HepG2 (cell line): ENCODE measurements around the gene KIAA0930. TPM values are rescaled to one million over a fixed set of nuclear protein-coding genes. Genes with fewer than 3 reads are reported as not detected.
A peak's percentile ranks its signal among the peaks of the same experiment; 100 is the strongest.

Source experiments
- CC2D1A ChIP-seq: sonication (generic); formaldehyde crosslinking; IDR thresholded peaks from 2 replicates; pipeline ENCODE4 v1.8.1; 2023; ENCODE audit warnings: mild to moderate bottlenecking, missing genetic modification reagents
- CHD4 ChIP-seq: fragments of 200-600 bp; sonication (generic); IDR thresholded peaks from 2 replicates; pipeline ENCODE4 v1.7.0; 2017; ENCODE audit warnings: mild to moderate bottlenecking, low read length, borderline replicate concordance
- DPF2 ChIP-seq: sonication (generic); formaldehyde crosslinking; IDR thresholded peaks from 2 replicates; pipeline ENCODE4 v1.4.0; 2020; ENCODE audit warnings: mild to moderate bottlenecking, low read depth, missing genetic modification reagents, borderline replicate concordance
- FOSL1 ChIP-seq: sonication (generic); formaldehyde crosslinking; IDR thresholded peaks from 2 replicates; pipeline ENCODE4 v1.9.0; 2021; ENCODE audit warnings: missing genetic modification reagents, borderline replicate concordance
- FOXP1 ChIP-seq, 2 experiments: fragments of 450-650 bp in 1 of 2; IDR thresholded peaks; 2 replicates each; pipeline ENCODE4 v1.6.1; 2017 to 2018; ENCODE audit warnings: antibody characterized with exemption in 1 of 2
- GRHL1 ChIP-seq: sonication (generic); formaldehyde crosslinking; conservative IDR thresholded peaks from 2 replicates; pipeline ENCODE4 v1.8.0; 2022; ENCODE audit warnings: missing genetic modification reagents
- HNRNPUL1 ChIP-seq: fragments of 200-400 bp; formaldehyde crosslinking; IDR thresholded peaks from 2 replicates; pipeline ENCODE4 v1.6.1; 2017; ENCODE audit warnings: low read depth, mild to moderate bottlenecking, low read length, moderate library complexity
- HOMEZ ChIP-seq: IDR thresholded peaks from 2 replicates; pipeline ENCODE4 v1.6.1; 2016; ENCODE audit warnings: low read depth
- KDM1A ChIP-seq: IDR thresholded peaks from 2 replicates; pipeline ENCODE4 v1.6.1; 2016; ENCODE audit warnings: missing compliant biosample characterization
- MAFK ChIP-seq, 2 experiments: IDR thresholded peaks in 1 of 2; conservative IDR thresholded peaks in 1 of 2; 2 replicates each; pipeline ENCODE4 v1.6.1; 2011; ENCODE audit warnings: improper control_type of control experiment in 2 of 2, low read length in 2 of 2
- PPARG ChIP-seq: conservative IDR thresholded peaks from 2 replicates; pipeline ENCODE4 v1.6.1; 2016; ENCODE audit warnings: missing biosample characterization, missing genetic modification reagents
- RAD21 ChIP-seq: fragments of 450-650 bp; formaldehyde crosslinking; IDR thresholded peaks from 2 replicates; pipeline ENCODE4 v1.5.0; 2020; ENCODE audit warnings: mild to moderate bottlenecking
- SCMH1 ChIP-seq: sonication (generic); formaldehyde crosslinking; IDR thresholded peaks from 2 replicates; pipeline ENCODE4 v1.9.0; 2021; ENCODE audit warnings: missing genetic modification reagents, mild to moderate bottlenecking, borderline replicate concordance
- TBX2 ChIP-seq: sonication (generic); formaldehyde crosslinking; IDR thresholded peaks from 2 replicates; pipeline ENCODE4 v1.5.0; 2020; ENCODE audit warnings: missing genetic modification reagents, mild to moderate bottlenecking, borderline replicate concordance
- ZBTB42 ChIP-seq: sonication (generic); formaldehyde crosslinking; IDR thresholded peaks from 2 replicates; pipeline ENCODE4 v1.5.0; 2020; ENCODE audit warnings: mild to moderate bottlenecking, missing genetic modification reagents
- ZNF34 ChIP-seq: sonication (generic); formaldehyde crosslinking; IDR thresholded peaks from 2 replicates; pipeline ENCODE4 v1.4.0; 2020; ENCODE audit warnings: mild to moderate bottlenecking, missing genetic modification reagents, borderline replicate concordance
- ZNF460 ChIP-seq: sonication (generic); formaldehyde crosslinking; IDR thresholded peaks from 2 replicates; pipeline ENCODE4 v1.5.1; 2020; ENCODE audit warnings: missing genetic modification reagents, mild to moderate bottlenecking, borderline replicate concordance
- ZNF674 ChIP-seq: sonication (generic); formaldehyde crosslinking; IDR thresholded peaks from 2 replicates; pipeline ENCODE4 v1.5.0; 2020; ENCODE audit warnings: low read depth, mild to moderate bottlenecking, missing genetic modification reagents
- ZNF781 ChIP-seq: sonication (generic); formaldehyde crosslinking; IDR thresholded peaks from 2 replicates; pipeline ENCODE4 v1.5.1; 2020; ENCODE audit warnings: borderline replicate concordance, mild to moderate bottlenecking, missing genetic modification reagents; ENCODE audit errors: not compliant biosample characterization
- polyA plus RNA-seq, 8 experiments: library from polyadenylated mRNA; depleted of rRNA in 3 of 8; stranded (reverse) in 7 of 8; unstranded in 1 of 8; fragments of >200 nt; fragmentation: Illumina TruSeq in 4 of 8; extraction: Trizol in 4 of 8; gene quantifications; 2 replicates each; pipeline versions ENCODE4 v1.2.1 to v1.2.3, GENCODE V29; 2011 to 2016; ENCODE audit warnings: low read depth in 4 of 8, missing spikeins in 1 of 8, mixed read lengths in 1 of 8; ENCODE audit not compliant: insufficient read depth in 1 of 8
- total RNA-seq, 5 experiments: library from RNA; depleted of rRNA; stranded (reverse); fragments of >200 nt; fragmentation: Illumina TruSeq; extraction: Trizol; gene quantifications; 2 replicates each; pipeline ENCODE4 v1.2.3, GENCODE V29; 2016; ENCODE audit warnings: low read depth in 1 of 5
- TF ChIP-seq, protein P1 (sequence below): sonication (generic); formaldehyde crosslinking; IDR thresholded peaks from 2 replicates; pipeline ENCODE4 v1.4.0; 2020; ENCODE audit warnings: mild to moderate bottlenecking, missing genetic modification reagents

Gene KIAA0930
- total and polyA plus RNA-seq, 2 of the 13 experiments (the other 11 are each of a cell fraction or from before 2014, with no cell fraction given): 27.0 to 38.2 TPM

DNA sequence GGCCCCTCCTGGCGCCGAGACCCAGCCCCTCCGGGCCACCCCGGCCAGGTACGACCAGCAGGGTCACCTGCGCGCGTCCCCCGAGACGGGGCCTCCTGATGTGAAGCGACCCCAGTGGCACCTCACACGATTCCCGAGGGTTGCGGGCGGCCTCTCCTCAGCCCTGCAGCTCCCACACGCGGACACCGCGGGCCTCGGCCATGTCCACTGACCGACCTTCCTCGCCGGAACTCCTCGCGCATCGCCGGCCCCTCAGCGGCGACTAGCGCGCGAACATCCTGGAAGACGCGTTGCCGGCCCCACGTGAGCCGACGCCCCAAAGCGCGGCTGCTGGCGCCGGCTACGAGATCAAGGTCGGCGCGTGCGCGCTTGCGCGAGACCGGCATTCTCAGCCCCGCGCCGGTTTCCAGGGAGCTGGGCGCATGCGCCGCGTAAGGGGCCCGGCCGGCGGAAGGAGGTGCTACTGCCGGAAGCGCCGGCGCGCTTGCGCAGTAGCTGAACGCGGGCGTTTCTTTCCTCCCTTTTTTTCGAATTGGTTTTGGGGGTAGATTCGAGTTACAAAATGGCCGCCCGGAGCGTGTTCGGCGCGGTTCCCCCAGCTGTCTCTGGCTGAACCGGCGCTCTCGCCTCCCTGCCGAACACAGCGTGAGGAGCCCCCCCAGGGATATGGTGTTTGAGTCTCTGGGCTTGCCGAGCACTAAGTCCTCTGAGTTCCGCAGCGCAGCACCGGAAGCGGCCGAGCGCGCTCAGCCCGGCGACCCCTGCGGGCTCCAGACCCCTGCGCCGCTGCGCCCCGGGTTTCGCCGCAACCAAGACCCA lies 77.0 kb downstream of the KIAA0930 start, which contains the start of gene NUP50 (continued):
- no peak for TF ChIP-seq ZNF460
- no peak for TF ChIP-seq DPF2 (CRISPR knock-in tag)
- no peak for TF ChIP-seq KDM1A
- TF ChIP-seq CHD4: no peak
- peak; percentile 42; the same call in 1 of the 2 replicates for TF ChIP-seq RAD21 (CRISPR knock-in tag)
- peak; percentile 32; the same call in 1 of the 2 replicates for TF ChIP-seq HNRNPUL1
- TF ChIP-seq FOXP1 (IDR thresholded peaks at IDR 0.05): no peak
- TF ChIP-seq FOXP1 (CRISPR knock-in tag; IDR thresholded peaks at IDR 0.05): peak; percentile 56
- TF ChIP-seq ZBTB42: no peak
- TF ChIP-seq ZNF674 (CRISPR knock-in tag): no peak
- TF ChIP-seq ZNF781: peak; percentile 93
- TF ChIP-seq ZNF34 (CRISPR knock-in tag): peak; percentile 77; the same call in 1 of the 2 replicates
- no peak for TF ChIP-seq SCMH1 (CRISPR knock-in tag)
- TF ChIP-seq TBX2 (CRISPR knock-in tag): peak; percentile 100
- TF ChIP-seq FOSL1 (CRISPR knock-in tag): 0 out of 2 replicates have a peak, but pooled peaks have one; percentile 35
- no peak for TF ChIP-seq MAFK (conservative IDR thresholded peaks at IDR 0.05 in 1 of 2, IDR thresholded peaks at IDR 0.05 in 1 of 2; ENCODE audit: low read length in 2 of 2)
- TF ChIP-seq, protein P1, sequence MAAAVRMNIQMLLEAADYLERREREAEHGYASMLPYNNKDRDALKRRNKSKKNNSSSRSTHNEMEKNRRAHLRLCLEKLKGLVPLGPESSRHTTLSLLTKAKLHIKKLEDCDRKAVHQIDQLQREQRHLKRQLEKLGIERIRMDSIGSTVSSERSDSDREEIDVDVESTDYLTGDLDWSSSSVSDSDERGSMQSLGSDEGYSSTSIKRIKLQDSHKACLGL (CRISPR knock-in tag): peak; percentile 98
- TF ChIP-seq PPARG (CRISPR knock-in tag): peak; percentile 60
- no peak for TF ChIP-seq GRHL1
- no peak for TF ChIP-seq CC2D1A
- TF ChIP-seq HOMEZ (CRISPR knock-in tag): no peak
